Keratinocyte (primary cell): ENCODE data around the gene FBLN1. TPM values are rescaled to one million over a fixed set of nuclear protein-coding genes. Genes with fewer than 3 reads are reported as not detected.

Experiments used
- DNase-seq: peaks from one replicate; pipeline ENCODE4 v3.0.0-alpha.2; 2011; ENCODE audit warnings: low read depth, missing footprints, low spot score
- FAIRE-seq: peaks from 2 replicates; lab custom pipeline; 2011; peaks lifted over from hg19 to GRCh38; lab: Jason Lieb, UNC
- H2AFZ ChIP-seq: 2 replicates; pipeline ENCODE4 v1.6.0; 2012; ENCODE audit warnings: low read length, control low read depth, inconsistent platforms; ENCODE audit not compliant: control insufficient read depth
- H3K27ac ChIP-seq: 2 replicates; pipeline ENCODE4 v1.5.1; 2011; ENCODE audit warnings: low read length; ENCODE audit not compliant: control insufficient read depth, insufficient read depth
- H3K27me3 ChIP-seq: 3 replicates; pipeline ENCODE4 v1.6.0; 2011; ENCODE audit warnings: low read length; ENCODE audit not compliant: control insufficient read depth, insufficient read depth; ENCODE audit errors: extremely low read depth
- H3K36me3 ChIP-seq, 2 experiments: 2 replicates in 1 of 2; 3 replicates in 1 of 2; pipeline ENCODE4 v1.5.1; 2011; ENCODE audit warnings: low read length in 2 of 2, mild to moderate bottlenecking in 1 of 2; ENCODE audit not compliant: control insufficient read depth in 2 of 2, insufficient read depth in 2 of 2; ENCODE audit errors: extremely low read depth in 1 of 2
- H3K4me1 ChIP-seq: 3 replicates; pipeline ENCODE4 v1.5.1; 2011; ENCODE audit warnings: low read length; ENCODE audit not compliant: control insufficient read depth, insufficient read depth; ENCODE audit errors: extremely low read depth
- H3K4me2 ChIP-seq: 3 replicates; pipeline ENCODE4 v1.6.0; 2011; ENCODE audit warnings: low read depth, low read length; ENCODE audit not compliant: control insufficient read depth, insufficient read depth; ENCODE audit errors: extremely low read depth
- H3K4me3 ChIP-seq, 3 experiments: fragments of 200-600 bp in 1 of 3; sonication (generic) in 1 of 3; 2 replicates in 2 of 3; 3 replicates in 1 of 3; pipeline ENCODE4 v1.5.1; 2011 to 2016; ENCODE audit warnings: low read length in 3 of 3, mild to moderate bottlenecking in 3 of 3, control low read depth in 2 of 3, inconsistent platforms in 1 of 3, low read depth in 1 of 3, mixed read lengths in 1 of 3, mixed run types in 1 of 3, moderate library complexity in 1 of 3; ENCODE audit not compliant: control insufficient read depth in 2 of 3, insufficient read depth in 2 of 3; ENCODE audit errors: extremely low read depth in 1 of 3
- H3K79me2 ChIP-seq: 2 replicates; pipeline ENCODE4 v1.6.0; 2012; ENCODE audit warnings: low read length; ENCODE audit not compliant: control insufficient read depth, insufficient read depth
- H3K9ac ChIP-seq: 3 replicates; pipeline ENCODE4 v1.6.0; 2011; ENCODE audit warnings: low read length; ENCODE audit not compliant: control insufficient read depth, insufficient read depth; ENCODE audit errors: extremely low read depth
- H3K9me1 ChIP-seq: 3 replicates; pipeline ENCODE4 v1.6.0; 2011; ENCODE audit warnings: low read length; ENCODE audit not compliant: control insufficient read depth, insufficient read depth; ENCODE audit errors: extremely low read depth
- H3K9me3 ChIP-seq: 2 replicates; pipeline ENCODE4 v1.5.1; 2012; ENCODE audit warnings: low read depth, low read length; ENCODE audit not compliant: control insufficient read depth
- H4K20me1 ChIP-seq: 3 replicates; pipeline ENCODE4 v1.6.0; 2011; ENCODE audit warnings: low read length; ENCODE audit not compliant: control insufficient read depth, insufficient read depth; ENCODE audit errors: extremely low read depth
- EZH2 ChIP-seq: IDR thresholded peaks from one replicate; pipeline ENCODE4 v1.6.1; 2012; ENCODE audit warnings: inconsistent platforms, mild to moderate bottlenecking, low read length, moderate library complexity
- dilution Hi-C: fragments of 300-500 bp; cut with MboI; formaldehyde crosslinking; loops from one replicate; pipeline ENCODE4 v1.7.0; 2020; ENCODE audit warnings: low sequenced_read_pairs; ENCODE audit not compliant: extremely low pct_ligation_motif_present
- polyA plus RNA-seq, 5 experiments: library from polyadenylated mRNA; depleted of rRNA in 3 of 5; stranded (reverse) in 3 of 5; stranded (forward) in 1 of 5; unstranded in 1 of 5; fragments of >200 nt; gene quantifications; 1 replicate in 1 of 5; 2 replicates in 3 of 5; 3 replicates in 1 of 5; pipeline versions ENCODE4 v1.2.1 to v1.2.3, GENCODE V29; 2011 to 2012; ENCODE audit warnings: missing spikeins in 2 of 5, low read depth in 1 of 5, low replicate concordance in 1 of 5
- TF ChIP-seq, protein P1 (sequence below), 3 experiments: IDR thresholded peaks in 1 of 3; conservative IDR thresholded peaks in 1 of 3; optimal IDR thresholded peaks in 1 of 3; 2 replicates in 2 of 3; 3 replicates in 1 of 3; pipeline versions ENCODE3 to v1.5.1; 2011; ENCODE audit warnings: low read length in 3 of 3, mild to moderate bottlenecking in 3 of 3, moderate library complexity in 2 of 3, control low read depth in 1 of 3, inconsistent platforms in 1 of 3; ENCODE audit not compliant: insufficient read depth in 2 of 3; ENCODE audit errors: extremely low read depth in 1 of 3

Gene FBLN1
- polyA plus RNA-seq, 1 donor (not counting 4 experiments of a cell fraction or from before 2014, with no cell fraction given), result 13.7 TPM

DNA sequence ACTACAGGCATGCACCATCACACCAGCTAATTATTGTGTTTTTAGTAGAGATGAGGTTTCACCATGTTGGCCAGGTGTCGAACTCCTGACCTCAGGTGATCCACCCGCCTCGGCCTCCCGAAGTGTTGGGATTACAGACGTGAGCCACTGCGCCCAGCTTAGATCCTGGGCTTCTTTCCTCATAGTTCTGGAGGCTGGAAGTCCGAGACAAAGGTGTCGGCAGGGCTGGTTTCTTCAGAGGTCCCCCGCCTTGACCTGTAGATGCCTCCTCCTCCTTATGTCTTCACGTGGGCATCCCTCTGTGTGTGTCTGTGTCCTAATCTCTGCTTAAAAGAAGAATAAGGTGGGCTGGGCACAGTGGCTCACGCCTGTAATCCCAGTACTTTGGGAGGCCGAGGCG is 44.2 kb upstream of the FBLN1 start:
- Histone ChIP-seq H3K9me1 (no peaks in the 10 kb centered on the region), H4K20me1 (no peaks in the 10 kb centered on the region), H3K27me3 (no peaks in the 10 kb centered on the region), H3K4me3 (no peak overlapping the region), H3K4me1 (no peaks in the 10 kb centered on the region), H3K27ac (no peak overlapping the region), H3K36me3 (no peaks in the 10 kb centered on the region), H3K9ac (no peak overlapping the region), H3K9me3 (no peaks in the 10 kb centered on the region), H3K4me2 (no peak overlapping the region), H3K79me2 (no peaks in the 10 kb centered on the region), H2AFZ (no peak overlapping the region)
- dilution Hi-C loops, result no loop called here
- DNase-seq, result no peak
- TF ChIP-seq, protein P1, sequence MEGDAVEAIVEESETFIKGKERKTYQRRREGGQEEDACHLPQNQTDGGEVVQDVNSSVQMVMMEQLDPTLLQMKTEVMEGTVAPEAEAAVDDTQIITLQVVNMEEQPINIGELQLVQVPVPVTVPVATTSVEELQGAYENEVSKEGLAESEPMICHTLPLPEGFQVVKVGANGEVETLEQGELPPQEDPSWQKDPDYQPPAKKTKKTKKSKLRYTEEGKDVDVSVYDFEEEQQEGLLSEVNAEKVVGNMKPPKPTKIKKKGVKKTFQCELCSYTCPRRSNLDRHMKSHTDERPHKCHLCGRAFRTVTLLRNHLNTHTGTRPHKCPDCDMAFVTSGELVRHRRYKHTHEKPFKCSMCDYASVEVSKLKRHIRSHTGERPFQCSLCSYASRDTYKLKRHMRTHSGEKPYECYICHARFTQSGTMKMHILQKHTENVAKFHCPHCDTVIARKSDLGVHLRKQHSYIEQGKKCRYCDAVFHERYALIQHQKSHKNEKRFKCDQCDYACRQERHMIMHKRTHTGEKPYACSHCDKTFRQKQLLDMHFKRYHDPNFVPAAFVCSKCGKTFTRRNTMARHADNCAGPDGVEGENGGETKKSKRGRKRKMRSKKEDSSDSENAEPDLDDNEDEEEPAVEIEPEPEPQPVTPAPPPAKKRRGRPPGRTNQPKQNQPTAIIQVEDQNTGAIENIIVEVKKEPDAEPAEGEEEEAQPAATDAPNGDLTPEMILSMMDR (optimal IDR thresholded peaks at IDR 0.05 in 1 of 3, IDR thresholded peaks at IDR 0.05 in 1 of 3, conservative IDR thresholded peaks at IDR 0.05 in 1 of 3; ENCODE audit: extremely low read depth in 1 of 3, insufficient read depth in 2 of 3, low read length in 3 of 3), result no peak
- TF ChIP-seq EZH2, result no peak
- no peak for FAIRE-seq

DNA sequence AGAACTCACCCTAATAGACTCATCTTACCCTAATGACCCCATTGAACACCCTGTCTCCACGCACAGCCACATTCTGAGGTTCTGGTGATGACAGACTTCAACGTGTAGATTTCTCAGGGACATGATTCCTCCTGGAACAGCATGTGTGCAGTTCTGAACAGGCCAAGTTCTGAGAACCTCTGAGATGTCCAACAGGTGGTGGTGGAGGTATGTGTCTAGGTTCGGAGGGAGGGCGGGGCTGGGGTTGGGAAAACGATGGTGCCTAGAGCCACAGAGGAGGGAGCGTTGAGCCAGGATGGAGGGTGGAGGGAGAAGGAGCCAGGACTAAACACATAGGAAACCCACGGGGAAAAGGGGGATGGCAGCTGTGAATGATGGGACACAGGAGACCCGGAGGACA is 43.4 kb upstream of the FBLN1 start:
- Histone ChIP-seq H3K4me3 (no peak overlapping the region), H3K9ac (no peak overlapping the region), H3K4me1 (no peaks in the 10 kb centered on the region), H3K9me3 (no peaks in the 10 kb centered on the region), H3K27ac (no peak overlapping the region), H3K9me1 (no peaks in the 10 kb centered on the region), H4K20me1 (no peaks in the 10 kb centered on the region), H2AFZ (no peak overlapping the region), H3K27me3 (no peaks in the 10 kb centered on the region), H3K79me2 (no peaks in the 10 kb centered on the region), H3K4me2 (no peak overlapping the region), H3K36me3 (no peaks in the 10 kb centered on the region)
- FAIRE-seq (no peak), DNase-seq (no peak)
- TF ChIP-seq EZH2, result no peak
- TF ChIP-seq, protein P1 (optimal IDR thresholded peaks at IDR 0.05 in 1 of 3, IDR thresholded peaks at IDR 0.05 in 1 of 3, conservative IDR thresholded peaks at IDR 0.05 in 1 of 3; ENCODE audit: extremely low read depth in 1 of 3, insufficient read depth in 2 of 3, low read length in 3 of 3), result no peak
- dilution Hi-C loops, result no loop called here
